Activated CD4-positive, alpha-beta memory T cell treated with anti-CD3 and anti-CD28 coated beads, Interleukin-2, amount 10 ng/mL, durations not matched to agents 7 days and 5 days (primary cell): ENCODE measurements around the gene APBA2. TPM values are rescaled to one million over a fixed set of nuclear protein-coding genes. Genes with fewer than 3 reads are reported as not detected.

Experiments used
- CTCF ChIA-PET: fragments of 350-600 bp; sonication (Branson Sonifier 250); formaldehyde crosslinking; loops from one replicate; lab custom pipeline; 2021; ENCODE audit warnings: antibody characterized with exemption, inconsistent platforms; lab: Charles Lee
- POLR2A ChIA-PET: fragments of 350-600 bp; sonication (Branson Sonifier 250); formaldehyde crosslinking; loops from one replicate; lab custom pipeline; 2021; ENCODE audit warnings: antibody characterized with exemption; lab: Charles Lee
- DNase-seq: peaks from one replicate; pipeline ENCODE4 v3.0.0-alpha.2; 2020
- H3K27ac Mint-ChIP-seq: one replicate; pipeline ENCODE4 v1.8.0; 2021; ENCODE audit warnings: mild to moderate bottlenecking, mixed read lengths
- H3K27me3 Mint-ChIP-seq: one replicate; pipeline ENCODE4 v1.8.0; 2021; ENCODE audit warnings: mixed read lengths
- H3K36me3 Mint-ChIP-seq: one replicate; pipeline ENCODE4 v1.8.0; 2021; ENCODE audit warnings: low read depth, mixed read lengths
- H3K4me1 Mint-ChIP-seq: one replicate; pipeline ENCODE4 v1.8.0; 2021; ENCODE audit warnings: mixed read lengths
- H3K4me3 Mint-ChIP-seq: one replicate; pipeline ENCODE4 v1.8.0; 2021; ENCODE audit warnings: mild to moderate bottlenecking, mixed read lengths
- H3K9me3 Mint-ChIP-seq: one replicate; pipeline ENCODE4 v1.8.0; 2021; ENCODE audit warnings: mixed read lengths
- total RNA-seq, 2 experiments: library from RNA; stranded (reverse); gene quantifications; one replicate each; pipeline ENCODE4 v1.2.3, GENCODE V29; 2021

Gene APBA2
- total RNA-seq, 2 experiments from 2014 or later: 0.81 to 0.93 TPM

GRCh38 chr15:29113336-29114220 lies 227.8 kb downstream of the APBA2 start:
- no peak overlapping the region for H3K4me3 Mint-ChIP-seq
- ChIA-PET POLR2A (no interaction called here), CTCF (no interaction called here)
- H3K36me3 Mint-ChIP-seq: no peaks in the 10 kb centered on the region
- H3K27ac Mint-ChIP-seq: no peak overlapping the region
- H3K4me1 Mint-ChIP-seq: no peaks in the 10 kb centered on the region
- H3K27me3 Mint-ChIP-seq: peaks cover 4% of the 10 kb centered on the region
- no peak for DNase-seq
- no peaks in the 10 kb centered on the region for H3K9me3 Mint-ChIP-seq

GRCh38 chr15:29114221-29115092 lies 228.7 kb downstream of the APBA2 start:
- POLR2A ChIA-PET: no interaction called here
- DNase-seq: no peak
- Mint-ChIP-seq H3K36me3 (no peaks in the 10 kb centered on the region), H3K27ac (no peak overlapping the region), H3K27me3 (peaks cover 4% of the 10 kb centered on the region), H3K4me1 (no peaks in the 10 kb centered on the region), H3K9me3 (no peaks in the 10 kb centered on the region), H3K4me3 (no peak overlapping the region)
- CTCF ChIA-PET: interaction anchor here (1.1 kb wide), 1 partner anchor 11 kb away, joined by 3 read pairs; no protein-coding TSS in a partner anchor

DNA sequence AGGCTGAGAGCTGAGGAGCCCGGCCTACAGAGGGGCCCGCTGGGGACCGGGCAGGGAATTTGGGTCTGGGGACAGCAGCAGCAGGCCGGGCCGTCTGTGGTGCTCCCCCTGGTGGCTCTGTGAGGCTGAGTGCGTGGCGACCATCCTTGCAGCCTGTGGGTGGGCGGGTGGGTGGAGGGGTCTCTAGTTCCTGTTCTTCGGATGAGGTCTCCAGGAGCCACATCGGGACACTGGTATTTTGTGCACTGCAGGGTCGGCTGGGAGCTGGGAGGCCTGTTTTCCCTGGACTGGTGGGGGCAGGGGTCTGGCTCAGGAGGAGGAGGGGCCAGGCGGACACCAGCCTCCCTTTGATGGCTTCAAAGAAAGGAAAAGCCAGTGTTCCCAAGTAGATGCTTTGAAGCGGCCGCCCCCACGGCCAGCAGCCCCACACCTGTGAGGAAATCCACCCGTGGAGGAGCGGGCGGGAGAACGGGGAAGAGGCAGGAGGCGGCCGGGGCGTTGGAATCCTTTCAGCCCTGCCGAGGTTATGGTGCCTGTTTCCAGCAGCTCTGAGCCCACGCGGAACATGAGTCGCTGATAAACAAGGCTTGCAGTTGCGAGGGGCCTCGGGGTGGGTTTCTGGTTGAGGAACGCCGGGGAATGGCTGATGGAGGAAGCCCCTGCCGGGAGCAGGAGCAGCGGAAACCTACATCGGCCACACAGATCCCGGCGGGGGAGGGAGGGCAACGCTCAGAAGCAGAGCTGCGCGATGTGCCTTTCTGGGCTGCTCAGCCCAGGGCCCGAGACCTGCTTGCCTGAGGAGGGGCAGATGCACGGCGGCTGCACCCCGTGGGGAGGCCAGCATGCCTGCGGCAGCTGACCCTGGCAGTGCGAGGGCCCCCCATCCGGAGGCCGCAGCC lies 229.6 kb downstream of the APBA2 start:
- H3K27ac Mint-ChIP-seq: no peak overlapping the region
- ChIA-PET CTCF (interaction anchor here (1.1 to 1.4 kb wide), 2 partner anchors 12 to 13 kb away, joined by 3 to 6 read pairs; no protein-coding TSS in a partner anchor), POLR2A (no interaction called here)
- DNase-seq: no peak
- H3K4me1 Mint-ChIP-seq: no peaks in the 10 kb centered on the region
- H3K4me3 Mint-ChIP-seq: no peak overlapping the region
- peaks cover 4% of the 10 kb centered on the region for H3K27me3 Mint-ChIP-seq
- no peaks in the 10 kb centered on the region for H3K36me3 Mint-ChIP-seq
- H3K9me3 Mint-ChIP-seq: no peaks in the 10 kb centered on the region

DNA sequence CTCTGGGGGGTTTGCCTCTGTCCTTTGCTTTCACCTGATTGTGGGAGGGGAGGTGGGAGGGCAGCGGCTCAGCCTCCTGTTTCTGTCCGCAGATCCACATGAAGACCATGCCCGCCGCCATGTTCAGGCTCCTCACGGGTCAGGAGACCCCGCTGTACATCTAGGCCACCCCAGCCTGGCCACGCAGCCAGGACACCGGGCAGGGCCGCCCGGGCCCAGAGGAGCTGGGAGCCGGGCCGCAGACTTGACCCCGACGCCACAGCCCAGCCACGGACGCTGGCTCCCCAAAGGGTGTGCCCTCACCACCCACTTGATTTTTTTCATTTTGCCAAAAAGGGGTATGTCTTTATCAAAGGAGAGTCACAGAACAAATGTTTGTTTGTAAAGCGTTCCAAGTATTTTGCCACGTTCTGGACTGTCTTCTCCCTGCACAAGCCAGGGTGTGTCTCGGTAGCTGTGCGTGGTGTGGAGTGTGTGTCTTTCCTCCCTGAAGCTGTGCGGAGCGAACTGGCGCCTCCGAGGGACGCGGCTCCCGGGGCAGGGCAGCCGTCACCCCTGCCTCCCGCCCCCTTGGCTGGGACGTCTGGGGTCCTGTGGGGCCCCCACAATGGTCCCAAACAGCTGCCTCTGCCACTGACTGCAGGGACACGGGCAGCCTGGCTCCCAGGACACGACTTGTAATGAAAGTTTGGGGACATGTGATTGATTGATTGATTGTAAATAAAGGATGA lies 231.4 kb downstream of the APBA2 start:
- ChIA-PET POLR2A (no interaction called here), CTCF (interaction anchor here (1.4 kb wide), 1 partner anchor 15 kb away, joined by 6 read pairs; no protein-coding TSS in a partner anchor)
- Mint-ChIP-seq H3K4me3 (no peak overlapping the region), H3K9me3 (no peaks in the 10 kb centered on the region), H3K4me1 (no peaks in the 10 kb centered on the region), H3K36me3 (no peaks in the 10 kb centered on the region), H3K27me3 (peaks cover 4% of the 10 kb centered on the region), H3K27ac (no peak overlapping the region)
- no peak for DNase-seq

GRCh38 chr15:29117778-29118177 lies 232.0 kb downstream of the APBA2 start:
- H3K36me3 Mint-ChIP-seq: no peaks in the 10 kb centered on the region
- POLR2A ChIA-PET: no interaction called here
- DNase-seq: no peak
- H3K4me1 Mint-ChIP-seq: no peaks in the 10 kb centered on the region
- H3K27ac Mint-ChIP-seq: no peak overlapping the region
- H3K9me3 Mint-ChIP-seq: no peaks in the 10 kb centered on the region
- H3K27me3 Mint-ChIP-seq: peaks cover 4% of the 10 kb centered on the region
- CTCF ChIA-PET: no interaction called here
- no peak overlapping the region for H3K4me3 Mint-ChIP-seq

GRCh38 chr15:29119847-29120246 lies 234.1 kb downstream of the APBA2 start:
- H3K4me3 Mint-ChIP-seq: no peak overlapping the region
- ChIA-PET POLR2A (no interaction called here), CTCF (interaction anchor here (1.2 kb wide), 1 partner anchor 18 kb away, joined by 4 read pairs; no protein-coding TSS in a partner anchor)
- H3K36me3 Mint-ChIP-seq: no peaks in the 10 kb centered on the region
- peaks cover under 1% of the 10 kb centered on the region for H3K27me3 Mint-ChIP-seq
- no peak overlapping the region for H3K27ac Mint-ChIP-seq
- DNase-seq: no peak
- H3K4me1 Mint-ChIP-seq: no peaks in the 10 kb centered on the region
- no peaks in the 10 kb centered on the region for H3K9me3 Mint-ChIP-seq

GRCh38 chr15:29120593-29121368 lies 235.0 kb downstream of the APBA2 start:
- Mint-ChIP-seq H3K9me3 (no peaks in the 10 kb centered on the region), H3K36me3 (no peaks in the 10 kb centered on the region), H3K4me3 (no peak overlapping the region), H3K27me3 (no peaks in the 10 kb centered on the region), H3K27ac (no peak overlapping the region), H3K4me1 (no peaks in the 10 kb centered on the region)
- CTCF ChIA-PET: interaction anchor here (1.2 kb wide), 1 partner anchor 19 kb away, joined by 4 read pairs; no protein-coding TSS in a partner anchor
- DNase-seq: no peak
- POLR2A ChIA-PET: no interaction called here

DNA sequence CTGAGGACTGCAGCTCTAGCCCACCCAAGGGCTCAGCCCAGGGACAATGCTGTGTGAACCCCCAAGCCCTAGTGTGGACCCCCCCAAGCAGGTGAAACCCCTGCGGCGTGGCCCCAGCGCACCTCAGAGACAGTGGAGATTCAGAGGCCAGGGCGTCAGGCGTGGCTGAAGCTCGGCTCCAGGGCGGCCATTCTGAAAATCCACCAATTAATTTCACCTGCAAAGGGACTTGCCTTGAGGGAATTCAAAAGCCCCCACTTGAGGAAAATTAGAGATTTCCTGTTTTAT lies 235.5 kb downstream of the APBA2 start:
- no peaks in the 10 kb centered on the region for H3K9me3 Mint-ChIP-seq
- no peak overlapping the region for H3K27ac Mint-ChIP-seq
- ChIA-PET CTCF (no interaction called here), POLR2A (no interaction called here)
- no peaks in the 10 kb centered on the region for H3K27me3 Mint-ChIP-seq
- no peaks in the 10 kb centered on the region for H3K4me1 Mint-ChIP-seq
- DNase-seq: no peak
- H3K4me3 Mint-ChIP-seq: no peak overlapping the region
- H3K36me3 Mint-ChIP-seq: no peaks in the 10 kb centered on the region

DNA sequence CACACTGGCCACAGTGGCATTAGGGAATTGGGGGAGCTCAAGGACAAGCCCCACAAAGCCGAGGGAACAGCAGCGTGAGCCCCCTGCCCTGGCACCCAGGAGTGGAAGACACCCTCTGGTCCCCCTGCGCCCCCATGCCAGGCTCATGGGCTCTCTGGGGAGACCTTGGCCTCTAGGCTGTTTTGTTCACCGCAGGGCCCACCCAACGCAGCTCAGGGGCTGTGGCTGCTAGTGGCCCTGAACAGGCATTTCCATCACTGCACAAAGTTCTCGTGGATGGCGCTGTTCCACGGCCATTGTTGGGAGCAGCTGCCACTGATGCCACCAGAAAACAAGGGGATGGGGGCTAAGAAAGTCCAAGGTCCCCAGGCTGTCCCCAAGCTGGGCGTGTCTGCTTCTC lies 236.1 kb downstream of the APBA2 start:
- H3K4me3 Mint-ChIP-seq: no peak overlapping the region
- no peak for DNase-seq
- H3K27me3 Mint-ChIP-seq: no peaks in the 10 kb centered on the region
- ChIA-PET POLR2A (no interaction called here), CTCF (no interaction called here)
- H3K9me3 Mint-ChIP-seq: no peaks in the 10 kb centered on the region
- H3K27ac Mint-ChIP-seq: no peak overlapping the region
- no peaks in the 10 kb centered on the region for H3K4me1 Mint-ChIP-seq
- no peaks in the 10 kb centered on the region for H3K36me3 Mint-ChIP-seq

GRCh38 chr15:29122506-29122905 lies 236.7 kb downstream of the APBA2 start:
- H3K36me3 Mint-ChIP-seq: no peaks in the 10 kb centered on the region
- H3K27me3 Mint-ChIP-seq: no peaks in the 10 kb centered on the region
- H3K4me1 Mint-ChIP-seq: no peaks in the 10 kb centered on the region
- ChIA-PET POLR2A (no interaction called here), CTCF (no interaction called here)
- no peak for DNase-seq
- H3K9me3 Mint-ChIP-seq: no peaks in the 10 kb centered on the region
- no peak overlapping the region for H3K27ac Mint-ChIP-seq
- H3K4me3 Mint-ChIP-seq: no peak overlapping the region

DNA sequence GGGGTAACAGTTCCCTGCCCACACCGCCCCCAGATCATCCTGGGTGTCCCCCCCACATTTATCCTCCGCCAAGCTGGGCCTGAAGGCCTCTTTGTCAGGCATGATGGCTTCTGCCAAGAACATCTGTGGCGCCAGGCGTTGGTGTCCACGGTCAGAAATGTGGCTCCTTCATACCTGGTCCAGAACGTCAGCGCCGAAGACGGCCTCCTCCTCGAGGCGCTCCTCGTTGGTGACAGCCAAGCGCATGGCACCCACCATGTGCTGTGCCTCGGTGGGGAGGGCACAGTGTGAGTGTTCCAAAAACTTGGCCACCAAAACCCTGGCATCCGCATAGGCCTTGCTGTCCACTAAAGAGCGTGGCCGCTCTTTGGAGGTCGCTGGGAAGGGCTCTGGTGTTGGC lies 237.4 kb downstream of the APBA2 start:
- H3K27me3 Mint-ChIP-seq: no peaks in the 10 kb centered on the region
- H3K4me3 Mint-ChIP-seq: no peak overlapping the region
- no peak for DNase-seq
- H3K4me1 Mint-ChIP-seq: no peaks in the 10 kb centered on the region
- ChIA-PET CTCF (no interaction called here), POLR2A (no interaction called here)
- no peaks in the 10 kb centered on the region for H3K36me3 Mint-ChIP-seq
- H3K27ac Mint-ChIP-seq: no peak overlapping the region
- H3K9me3 Mint-ChIP-seq: no peaks in the 10 kb centered on the region
